Left ventricle myocardium superior (tissue), 1 donor: Measurements from ENCODE around the gene COL2A1. TPM values are rescaled to one million over a fixed set of nuclear protein-coding genes. Genes with fewer than 3 reads are reported as not detected.

Source experiments
- ATAC-seq: fragments of 200-7000 bp; cut with Tn5 transposase; one replicate; pipeline ENCODE4 v1.9.1; 2020; ENCODE audit warnings: mild to moderate bottlenecking, moderate library complexity
- DNase-seq: peaks from one replicate; pipeline ENCODE4 v3.0.0-alpha.2; 2020
- intact Hi-C: fragments of 100-400 bp; cut with micrococcal nuclease; formaldehyde crosslinking; loops from one replicate; pipeline ENCODE4 v1.11.0; 2022
- total RNA-seq: library from RNA; stranded (reverse); fragmentation: NEBNext Ultra II Directional; extraction: Animal tissue kit (Norgen Biotek cat#: 25700); gene quantifications from one replicate; pipeline ENCODE4 v1.2.1, GENCODE V29; 2021
- donor health status: DM: no; HTN: yes; CAD: no; lungs with severe emphysema.

The COL2A1 gene
- total RNA-seq, 1 donor from 2014 or later = 0.25 TPM

DNA sequence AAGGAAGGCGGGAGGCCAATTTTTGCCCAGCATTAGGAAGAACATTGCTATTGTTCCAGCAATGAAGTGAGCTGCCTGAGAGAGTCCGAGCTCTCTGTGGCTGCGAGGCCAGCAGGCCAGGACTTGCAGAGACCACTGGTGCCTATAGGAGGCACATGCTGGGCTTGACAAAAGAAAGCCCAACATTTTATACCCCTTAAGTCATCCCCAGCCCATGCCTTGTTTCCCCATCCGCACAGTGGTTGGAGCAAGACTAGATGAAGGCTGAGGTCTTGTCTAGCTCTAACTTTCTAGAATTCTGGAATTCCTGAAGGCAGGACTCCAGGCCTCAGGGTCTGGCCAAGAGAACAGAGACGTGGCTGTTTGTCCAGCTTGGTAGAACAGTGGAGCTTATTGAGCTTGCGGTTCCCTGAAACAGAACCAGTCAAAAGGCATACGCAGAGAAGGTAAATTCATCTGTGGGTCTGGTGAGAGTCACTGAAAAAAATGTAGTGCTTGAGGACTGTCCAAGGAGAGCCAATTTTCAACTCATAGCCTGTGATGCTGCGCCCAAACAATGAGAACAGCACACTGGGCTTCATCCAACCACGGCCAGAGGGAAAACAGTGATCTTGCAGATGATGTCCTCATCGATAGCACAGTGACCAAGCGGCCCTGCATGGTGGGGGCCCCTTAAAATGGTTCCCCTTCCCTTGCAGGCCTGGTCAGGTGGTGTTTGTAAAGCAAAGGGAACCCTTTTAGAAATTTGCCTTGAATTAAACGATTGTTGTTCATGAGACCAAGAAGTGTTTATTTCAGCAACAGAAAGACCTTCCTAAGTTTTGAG, 27.1 kb upstream of the COL2A1 start:
- ATAC-seq (no peak), DNase-seq (no peak)
- intact Hi-C loops = no loop called here

DNA sequence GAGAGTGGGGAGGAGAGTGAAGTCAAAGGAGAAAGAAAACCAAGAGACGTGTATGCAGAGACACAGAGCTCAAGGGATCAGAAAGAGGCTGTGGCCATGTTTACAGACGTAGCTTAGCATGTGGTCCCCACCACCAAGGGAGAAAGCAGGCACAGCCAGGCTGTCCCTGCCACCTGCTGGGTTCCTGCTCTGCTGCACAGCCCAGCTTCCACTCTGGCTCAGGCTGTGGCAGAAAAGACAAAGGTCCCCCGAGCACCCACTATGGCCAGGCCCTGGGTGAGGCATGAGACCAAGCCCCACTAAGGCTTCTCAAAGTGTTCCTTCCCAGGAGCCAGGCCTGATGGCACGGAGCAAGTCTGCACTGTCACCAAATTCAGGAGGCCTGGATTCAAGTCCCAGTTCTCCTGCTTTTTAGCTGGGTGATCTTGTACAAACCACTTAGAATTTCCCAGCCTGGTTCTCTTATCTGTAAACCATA, 25.9 kb upstream of the COL2A1 start:
- intact Hi-C loops = no loop called here
- ATAC-seq (peak; percentile 40), DNase-seq (no peak)

DNA sequence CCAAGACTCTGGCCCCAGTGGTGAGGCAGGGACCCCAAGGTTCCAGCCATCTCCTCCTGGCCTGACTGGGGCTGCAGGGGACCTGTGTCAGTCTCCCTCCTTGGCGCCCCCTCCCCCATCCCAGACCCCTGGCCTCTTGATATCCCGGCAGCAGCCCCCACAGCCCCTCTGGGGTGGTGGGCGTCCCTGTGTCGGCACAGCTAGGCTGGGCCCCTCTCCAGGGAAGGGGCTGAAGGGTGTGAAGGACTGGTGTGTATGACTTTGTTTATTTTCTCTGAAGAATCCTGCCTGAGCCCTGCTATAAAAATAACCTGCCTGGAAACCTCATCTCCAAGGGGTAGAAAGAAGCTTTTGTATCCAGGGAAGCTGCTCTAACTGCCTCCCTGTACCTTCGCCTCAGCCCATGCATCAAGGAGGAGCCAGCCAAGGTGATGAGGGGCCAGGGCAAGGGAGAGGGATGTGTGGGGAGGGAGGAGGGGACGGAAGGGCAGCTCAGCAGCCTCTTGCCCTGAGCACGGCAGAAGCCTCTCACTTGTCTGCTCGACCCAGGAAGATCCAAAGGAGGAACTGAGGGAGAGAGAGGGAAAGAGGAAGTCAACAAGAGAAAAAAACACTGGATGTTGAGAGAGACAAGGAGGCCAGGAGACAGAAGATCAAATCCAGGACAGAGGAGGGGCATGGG, 25.4 kb upstream of the COL2A1 start:
- DNase-seq (no peak), ATAC-seq (no peak)
- intact Hi-C loops = no loop called here

DNA sequence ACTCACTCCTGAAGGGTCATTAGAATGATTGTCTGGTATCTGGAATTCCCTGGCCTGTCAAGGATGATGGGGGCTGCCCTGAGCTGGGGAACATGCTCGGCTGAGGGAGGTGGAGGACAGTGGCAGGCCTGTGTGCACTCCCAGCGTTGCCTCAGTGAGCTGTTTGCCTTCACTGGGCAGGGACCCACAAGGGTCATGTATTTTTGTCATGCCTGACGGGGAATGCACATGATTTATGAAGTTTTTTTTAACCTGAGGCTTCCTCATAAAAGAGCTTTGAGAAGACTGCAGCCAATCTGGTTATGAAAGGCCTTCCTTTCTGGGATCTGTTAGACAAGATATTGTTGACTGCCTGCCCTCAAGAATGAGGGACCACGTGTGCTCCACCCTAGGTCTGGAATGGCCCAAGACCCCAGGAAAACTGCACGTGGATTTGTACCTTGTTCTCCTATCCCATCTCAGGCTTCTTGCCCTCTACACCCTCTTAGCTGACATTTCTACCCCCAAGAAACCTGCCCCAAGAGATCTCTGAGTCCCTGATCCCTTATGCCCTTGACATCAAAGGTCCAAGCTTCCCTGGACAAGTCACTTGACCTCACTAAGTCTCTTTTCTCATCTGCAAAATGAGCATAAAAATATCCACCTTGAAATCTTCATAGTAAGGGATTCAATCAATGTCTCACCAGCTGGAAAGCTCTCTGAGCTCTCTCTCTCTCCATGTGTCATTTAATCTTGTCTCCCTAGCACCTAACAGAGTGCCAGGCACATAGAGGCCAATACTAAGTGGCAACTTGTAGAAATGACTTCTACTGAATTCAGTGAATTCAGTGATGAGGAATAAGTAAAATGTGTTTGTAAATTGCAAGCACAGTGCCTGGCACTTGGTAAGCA, 24.5 kb upstream of the COL2A1 start:
- intact Hi-C loops = no loop called here
- ATAC-seq (no peak), DNase-seq (no peak)

DNA sequence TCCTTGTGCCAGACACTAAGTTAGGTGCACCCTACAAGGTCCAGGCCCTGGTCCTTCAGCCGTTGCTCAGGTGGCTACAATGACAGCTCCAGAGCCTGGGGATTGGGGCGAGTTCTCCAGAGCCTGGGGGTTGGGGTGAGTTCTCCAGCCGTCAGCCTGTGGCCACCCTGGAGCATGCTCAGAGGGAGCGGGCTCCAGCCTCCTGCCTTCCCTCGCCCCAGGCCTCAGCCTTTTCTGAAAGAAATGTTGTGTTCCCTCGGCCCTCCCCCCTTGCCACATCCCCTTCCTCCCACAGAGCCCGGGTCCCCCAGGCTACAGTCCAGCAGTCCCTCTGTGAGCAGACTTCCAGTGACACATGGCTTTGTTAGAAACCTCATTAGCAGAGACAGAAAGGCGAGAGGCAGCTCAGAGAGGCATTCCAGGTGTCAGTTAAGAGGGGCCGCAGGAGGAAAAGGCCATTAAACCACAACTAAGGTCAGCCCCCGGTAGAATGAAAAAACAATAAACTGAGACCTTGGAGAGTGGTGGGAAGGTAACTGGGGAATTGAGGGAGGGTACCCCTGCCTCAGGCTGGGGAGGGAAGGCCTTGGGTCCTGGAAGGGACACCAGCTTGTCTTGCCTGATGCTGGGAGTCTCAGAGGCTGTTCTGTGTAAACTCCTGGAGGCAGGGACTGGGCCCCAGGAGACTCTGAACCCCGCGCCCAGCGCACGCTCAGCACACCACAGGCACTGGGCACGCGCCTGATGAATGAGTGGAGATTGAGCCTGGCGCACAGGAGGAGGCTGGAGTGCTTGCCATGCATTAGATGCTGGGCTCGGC, 23.1 kb upstream of the COL2A1 start:
- intact Hi-C loops = no loop called here
- DNase-seq (no peak), ATAC-seq (no peak)

DNA sequence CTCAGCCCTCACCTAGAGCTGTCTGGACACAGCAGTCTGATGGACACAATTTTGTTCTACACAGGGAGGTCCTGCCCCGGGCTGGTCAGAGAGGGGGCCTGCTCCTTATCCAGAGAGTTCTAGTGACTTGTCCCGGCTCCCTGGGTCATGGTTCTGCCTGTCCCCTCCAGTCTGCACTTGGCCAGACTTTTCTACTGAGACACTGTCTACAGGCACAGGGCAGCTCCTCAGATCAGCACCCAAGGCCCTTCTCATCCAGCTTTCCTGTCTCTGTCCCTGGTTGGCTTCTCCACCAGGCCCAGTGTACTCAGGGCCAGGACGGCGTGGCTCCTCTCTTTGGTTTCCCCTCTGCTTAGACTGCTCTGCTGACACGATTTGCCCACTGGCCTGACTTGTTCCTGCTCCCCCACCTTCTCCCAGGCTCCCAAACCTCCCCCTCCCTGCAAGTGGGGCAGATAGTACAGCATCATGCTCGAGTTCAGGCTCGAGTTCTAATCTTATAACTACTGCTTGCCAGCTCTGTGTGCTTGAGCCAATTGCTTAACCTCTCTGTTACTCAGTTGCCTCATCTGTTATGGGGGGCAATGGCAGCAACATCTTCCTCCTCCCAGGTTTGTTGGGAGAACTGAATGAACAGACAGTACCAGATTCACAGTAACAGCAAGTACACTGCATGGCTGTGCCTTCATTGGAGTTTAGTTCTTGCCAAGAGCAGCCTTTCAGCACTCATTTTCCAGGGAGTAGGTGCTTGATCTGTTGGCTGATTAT, 22.0 kb upstream of the COL2A1 start:
- DNase-seq (no peak), ATAC-seq (no peak)
- intact Hi-C loops = no loop called here

DNA sequence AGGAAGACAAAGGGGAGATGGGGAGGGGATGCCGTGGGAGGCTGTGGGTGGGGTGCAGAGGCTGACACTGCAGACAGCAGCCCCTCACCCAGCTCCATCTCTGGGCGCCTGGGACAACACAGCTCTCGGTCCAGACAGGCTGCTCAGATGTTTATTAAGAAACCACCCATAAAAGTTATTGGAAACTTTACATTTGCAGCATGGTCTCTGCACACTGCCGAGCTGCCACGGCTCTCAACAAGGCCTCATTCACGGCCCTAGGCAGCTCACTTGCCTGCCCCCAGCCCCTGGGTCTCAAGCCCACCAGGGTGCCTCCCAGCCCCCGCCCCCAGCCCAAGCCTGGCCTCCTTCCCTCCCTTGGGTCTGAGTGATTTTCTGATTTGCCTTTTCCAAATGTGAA, 21.0 kb upstream of the COL2A1 start:
- intact Hi-C loops = no loop called here
- no peak for ATAC-seq
- no peak for DNase-seq

DNA sequence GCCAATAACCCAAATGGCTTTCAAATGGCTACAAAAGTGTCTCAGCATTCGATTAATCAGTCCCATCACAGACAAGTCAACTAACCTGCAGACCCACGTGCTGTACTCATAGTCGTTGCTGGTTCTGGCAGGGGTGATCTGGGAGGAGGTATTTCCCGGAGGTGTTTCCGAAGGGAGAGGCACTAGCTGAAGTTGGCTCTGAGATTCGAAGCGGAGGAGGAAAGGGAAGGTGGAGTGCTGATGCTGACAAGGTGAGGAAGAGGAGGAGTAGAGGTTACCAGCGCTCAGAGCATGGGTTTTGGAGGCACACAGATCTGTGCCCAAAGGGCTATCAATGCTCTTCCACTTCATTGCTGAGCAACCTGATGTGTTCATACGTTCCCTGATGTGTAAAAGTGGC, 20.5 kb upstream of the COL2A1 start:
- intact Hi-C loops = no loop called here
- DNase-seq (no peak), ATAC-seq (no peak)

DNA sequence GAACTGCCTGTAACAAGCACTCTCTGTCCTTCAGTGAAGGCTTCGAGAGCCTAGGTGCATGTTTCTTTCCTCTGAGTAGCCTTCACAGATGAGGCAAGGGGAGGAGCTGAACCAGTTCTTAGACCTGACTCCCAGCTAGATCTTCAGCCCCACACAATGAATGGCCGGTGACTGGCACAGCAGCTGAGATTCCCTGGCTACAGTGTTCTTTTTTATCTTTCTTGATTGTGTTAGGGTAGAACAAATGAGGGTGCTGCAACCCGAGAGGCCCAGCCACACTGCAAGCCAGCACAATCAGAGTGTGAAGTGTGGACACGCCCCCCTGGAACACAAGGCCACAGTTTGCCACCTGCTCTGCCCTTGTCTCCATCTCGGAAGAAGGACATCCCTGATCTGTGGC, 19.1 kb upstream of the COL2A1 start:
- DNase-seq = peak; percentile 77
- ATAC-seq = peak; percentile 95
- intact Hi-C loops = no loop called here

DNA sequence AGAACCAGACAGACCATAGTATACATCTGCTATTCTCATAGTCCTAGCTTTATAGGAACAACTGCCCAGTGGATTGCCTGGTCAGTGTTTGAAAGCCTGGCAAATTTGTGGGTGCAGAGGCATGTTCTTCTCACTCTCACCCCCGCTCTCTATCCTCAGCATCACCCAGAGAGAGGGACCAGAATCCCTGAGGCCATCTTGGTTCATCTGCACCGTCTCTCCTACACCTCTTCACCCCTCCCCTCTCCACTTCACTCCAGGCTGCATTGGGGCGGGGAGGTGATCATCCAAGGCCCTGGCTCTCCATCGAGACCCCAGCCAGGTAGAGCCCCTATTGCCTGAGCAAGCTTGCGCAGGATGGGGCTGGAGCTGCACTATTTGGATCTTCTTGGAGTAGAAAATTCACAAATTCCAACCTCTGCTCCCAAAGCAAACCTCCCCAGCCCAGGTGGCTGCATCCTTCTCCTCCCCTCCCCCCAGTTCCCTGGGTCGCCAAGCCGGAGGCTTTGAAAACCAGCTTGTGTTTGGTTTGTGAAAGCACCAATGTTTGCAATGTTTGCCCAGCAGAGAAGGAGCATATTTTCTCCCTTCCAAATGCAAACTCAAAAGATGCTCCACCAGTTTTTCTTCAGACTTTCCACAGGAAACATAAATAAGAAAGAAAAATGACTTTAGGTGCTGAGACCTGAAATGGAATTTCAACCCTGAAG, 18.6 kb upstream of the COL2A1 start:
- no peak for DNase-seq
- intact Hi-C loops = no loop called here
- no peak for ATAC-seq

DNA sequence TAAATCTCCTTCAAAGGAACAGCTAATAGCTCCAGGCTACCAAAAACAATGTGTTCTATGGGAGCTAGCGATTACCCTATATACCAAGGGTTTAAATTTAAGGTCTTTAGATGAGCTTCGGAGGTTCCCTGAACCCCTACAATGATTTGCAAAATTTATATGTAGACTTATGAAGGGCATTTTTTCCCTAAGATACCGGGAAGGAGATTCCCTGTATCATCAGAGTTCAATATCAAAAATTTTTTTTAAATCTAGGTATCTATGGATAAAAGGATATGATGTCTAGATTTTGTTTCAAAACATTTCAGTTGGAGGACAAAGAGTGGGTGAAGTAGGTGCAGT, 17.9 kb upstream of the COL2A1 start:
- intact Hi-C loops = no loop called here
- ATAC-seq (no peak), DNase-seq (no peak)

DNA sequence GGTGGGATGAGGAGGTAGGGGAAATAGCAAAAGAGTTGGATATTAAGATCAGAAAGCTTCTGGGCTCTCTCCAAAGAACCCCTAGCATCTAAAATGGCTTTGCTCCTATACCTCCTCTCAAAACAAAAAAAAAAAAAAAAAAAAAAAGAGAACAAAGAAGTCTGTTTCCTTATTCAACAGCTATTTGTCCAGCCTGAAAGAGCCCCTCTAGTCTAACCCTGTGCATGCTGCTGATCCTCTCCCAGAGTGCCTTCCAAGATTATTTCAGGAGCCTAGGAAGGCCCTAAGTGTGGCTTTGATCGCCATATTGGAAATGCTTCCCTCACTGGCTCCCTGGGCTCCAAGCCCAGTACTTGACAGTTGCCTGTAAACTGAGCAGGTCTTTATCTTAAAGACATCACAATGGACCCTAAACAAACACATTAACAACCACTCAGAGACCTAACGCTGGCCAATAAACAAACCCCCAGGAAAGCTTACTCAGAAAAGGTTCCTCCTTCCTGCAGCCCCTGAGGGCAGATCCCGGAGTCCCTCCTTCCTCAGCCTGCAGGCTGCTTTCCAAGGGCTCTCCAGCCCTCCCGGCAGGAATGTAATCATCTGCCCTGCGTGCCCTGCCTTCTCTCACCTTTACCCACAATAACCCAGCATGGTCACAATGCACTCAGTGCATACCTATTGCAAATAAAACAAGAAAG, 17.4 kb upstream of the COL2A1 start:
- intact Hi-C loops = no loop called here
- peak; percentile 47 for DNase-seq
- ATAC-seq = peak; percentile 76

DNA sequence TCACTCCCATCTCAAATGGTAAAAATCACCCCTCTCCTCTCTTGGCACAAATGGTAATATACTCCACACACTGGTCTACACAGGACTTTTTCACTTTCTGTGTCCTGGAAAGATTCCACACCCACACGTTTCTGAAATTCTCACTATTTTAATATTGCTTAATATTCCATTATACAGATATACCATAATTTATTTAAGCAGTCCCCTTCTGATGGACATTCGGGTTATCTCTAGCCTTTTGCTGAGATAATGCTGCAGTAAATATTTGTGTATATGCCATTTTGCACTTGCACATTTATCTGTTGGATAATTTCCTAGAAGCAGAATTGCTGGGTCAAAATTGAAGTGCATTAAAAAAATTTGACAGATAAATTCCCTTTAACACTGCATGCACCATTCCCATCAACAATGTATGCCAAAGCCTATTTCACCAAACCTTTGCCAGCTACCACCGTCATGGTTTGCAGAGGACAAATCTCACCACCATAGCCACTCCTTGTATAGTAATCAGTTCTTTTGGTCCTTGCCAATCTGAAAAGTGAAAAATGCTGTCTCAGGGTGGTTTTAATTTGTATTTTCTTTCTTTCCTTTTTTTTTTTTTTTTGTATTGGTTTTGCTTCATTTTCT, 15.5 kb upstream of the COL2A1 start:
- intact Hi-C loops = no loop called here
- DNase-seq (no peak), ATAC-seq (no peak)

DNA sequence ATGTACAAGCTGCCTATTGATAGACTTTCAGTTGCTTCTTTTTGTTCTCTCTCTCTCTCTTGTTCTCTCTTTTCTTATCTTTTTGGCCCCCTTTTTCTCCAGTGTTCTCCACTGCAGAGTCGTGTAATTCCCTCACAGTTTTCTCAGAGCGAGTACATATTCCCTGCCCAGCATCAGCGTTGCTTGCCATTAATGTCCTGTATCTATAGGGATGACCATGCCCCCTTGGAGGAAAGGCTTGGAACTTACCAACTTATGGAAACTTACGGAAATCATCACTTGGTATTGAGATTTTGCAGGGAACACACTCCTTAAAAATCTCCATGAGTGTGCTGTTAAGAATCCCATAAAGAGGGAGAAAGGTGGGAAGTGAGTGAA, 14.3 kb upstream of the COL2A1 start:
- DNase-seq = no peak
- ATAC-seq = no peak
- intact Hi-C loops = no loop called here

DNA sequence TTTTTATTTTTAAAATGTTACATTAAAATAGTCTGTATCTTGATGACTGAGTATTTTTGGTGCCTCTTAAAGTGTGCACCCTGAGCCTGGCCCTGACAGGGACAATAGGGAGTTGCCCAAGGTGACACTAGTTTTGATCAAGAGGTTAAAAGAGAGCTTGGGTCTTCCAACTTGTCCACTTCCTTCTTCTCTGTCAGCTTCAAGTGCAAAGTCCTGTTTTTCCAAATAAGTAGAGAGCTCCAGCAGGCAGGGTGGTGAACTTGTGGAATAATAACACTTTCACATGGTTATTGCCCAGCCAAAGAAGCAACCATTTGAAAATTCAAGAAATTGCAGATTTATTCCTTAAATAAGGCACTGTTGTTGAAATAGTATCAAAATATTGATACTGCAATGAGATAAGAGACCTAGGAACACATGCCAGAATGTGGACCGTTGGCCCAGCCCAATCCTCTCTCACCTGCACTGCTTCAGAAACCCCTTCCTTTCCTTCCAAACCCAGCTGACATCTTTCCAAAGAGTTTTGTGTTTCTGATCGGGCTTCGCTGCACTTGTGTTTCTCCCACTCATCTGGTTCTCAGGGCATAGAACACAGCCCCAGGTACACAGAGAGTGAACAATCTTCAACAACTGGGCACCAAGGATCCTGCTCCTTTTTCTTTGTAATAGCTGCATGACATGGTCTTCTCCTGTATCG, 13.8 kb upstream of the COL2A1 start:
- no peak for ATAC-seq
- DNase-seq = no peak
- intact Hi-C loops = no loop called here

DNA sequence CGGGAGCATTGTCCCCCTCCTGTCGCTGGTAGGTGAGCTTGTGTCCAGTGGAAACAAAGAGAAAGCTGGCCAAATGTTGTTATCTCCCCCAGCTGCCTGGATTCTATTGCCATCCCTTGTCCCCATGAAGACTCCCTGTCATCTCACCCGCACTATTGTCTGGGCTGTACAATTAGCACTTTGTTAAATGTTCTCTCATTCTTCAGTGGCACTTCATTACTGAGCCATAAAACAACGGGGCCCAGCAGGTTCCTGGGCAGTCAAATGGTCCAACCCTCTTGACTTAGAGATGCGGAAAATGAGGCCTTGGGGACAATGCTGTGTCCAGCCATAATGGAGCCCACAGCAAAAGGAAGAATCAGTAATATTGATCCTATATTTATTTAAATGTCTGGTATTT, 13.2 kb upstream of the COL2A1 start:
- intact Hi-C loops = no loop called here
- ATAC-seq (no peak), DNase-seq (no peak)
